Naive thymus-derived CD8-positive, alpha-beta T cell (primary cell): ENCODE results near the gene RAVER1. TPM values are rescaled to one million over a fixed set of nuclear protein-coding genes. Genes with fewer than 3 reads are reported as not detected.
A peak's percentile ranks its signal among the peaks of the same experiment; 100 is the strongest.

Experiments used
- ATAC-seq, 2 donors: fragments of 150-1000 bp; cut with Tn5 transposase in 1 of 2; sonication (Bioruptor Pico), chemical (Tn5 transposase) in 1 of 2; 1 replicate in 1 of 2; 2 replicates in 1 of 2; pipeline ENCODE4 v1.10.0; 2021; ENCODE audit warnings: mild to moderate bottlenecking in 2 of 2, moderate library complexity in 2 of 2
- POLR2A ChIA-PET: fragments of 350-600 bp; sonication (Branson Sonifier 250); formaldehyde crosslinking; loops from one replicate; lab custom pipeline; 2021; ENCODE audit warnings: antibody characterized with exemption; lab: Charles Lee
- DNase-seq, 10 donors: peaks; one replicate each; pipeline versions ENCODE4 v3.0.0 to v3.0.0-alpha.2; 2020 to 2022
- H3K27ac Mint-ChIP-seq, 10 donors: one replicate each; pipeline ENCODE4 v1.8.0; 2020 to 2022; ENCODE audit warnings: mild to moderate bottlenecking in 10 of 10, mixed read lengths in 10 of 10, moderate library complexity in 4 of 10, inconsistent platforms in 1 of 10
- H3K27me3 Mint-ChIP-seq, 5 donors: one replicate each; pipeline ENCODE4 v1.8.0; 2021 to 2022; ENCODE audit warnings: mixed read lengths in 5 of 5
- H3K36me3 Mint-ChIP-seq, 3 donors: one replicate each; pipeline ENCODE4 v1.8.0; 2020 to 2022; ENCODE audit warnings: mixed read lengths in 3 of 3, mild to moderate bottlenecking in 2 of 3, inconsistent platforms in 1 of 3
- H3K4me1 Mint-ChIP-seq, 4 donors: one replicate each; pipeline ENCODE4 v1.8.0; 2021 to 2022; ENCODE audit warnings: mixed read lengths in 4 of 4
- H3K4me3 Mint-ChIP-seq, 10 donors: one replicate each; pipeline ENCODE4 v1.8.0; 2020 to 2022; ENCODE audit warnings: mild to moderate bottlenecking in 10 of 10, mixed read lengths in 10 of 10, moderate library complexity in 6 of 10, inconsistent platforms in 1 of 10
- H3K9me3 Mint-ChIP-seq, 9 donors: one replicate each; pipeline ENCODE4 v1.8.0; 2020 to 2022; ENCODE audit warnings: mixed read lengths in 9 of 9, mild to moderate bottlenecking in 3 of 9, inconsistent platforms in 1 of 9, moderate library complexity in 1 of 9
- polyA plus RNA-seq, 3 donors: library from polyadenylated mRNA; unstranded; fragments of 300-500 nt; fragmentation: Illumina TruSeq; gene quantifications; one replicate each; pipeline ENCODE4 v1.2.3, GENCODE V29; 2021
- total RNA-seq, 8 experiments: library from RNA in 2 of 8; stranded (reverse) in 2 of 8; gene quantifications; one replicate each; pipeline ENCODE4 v1.2.3 and lab custom pipeline; 2021 to 2026

RAVER1 gene
- total and polyA plus RNA-seq, 5 experiments from 2014 or later = 11.2 to 55.8 (median 23.6) TPM

GRCh38 chr19:10315335-10316214 lies 17.8 kb downstream of the RAVER1 start, which contains the start of gene FDX2:
TSS of gene FDX2 (minus strand) at chr19:10316015. CDS start at chr19:10315996, 19 bp downstream.
- Mint-ChIP-seq H3K4me3 (peak within 1 kb of the TSS; percentile 83 to 93 (median 90)), H3K27me3 (no peaks in the 10 kb centered on the region), H3K27ac (peak within 1 kb of the TSS; percentile 71 to 97 (median 87)), H3K4me1 (peaks cover 4 to 24% (median 16%) of the 10 kb centered on the region in 4 donors), H3K9me3 (no peaks in the 10 kb centered on the region), H3K36me3 (peaks cover 0 to 44% (median 8%) of the 10 kb centered on the region in 3 donors)
- POLR2A ChIA-PET = interaction anchor here (0.5 to 1.6 kb wide), 6 partner anchors 26 to 81 kb away, joined by 3 to 7 read pairs (median 4); partner anchors contain the start of gene ICAM5
- ATAC-seq (peak; percentile 91 to 94), DNase-seq (peak; percentile 82 to 95 (median 87))

DNA sequence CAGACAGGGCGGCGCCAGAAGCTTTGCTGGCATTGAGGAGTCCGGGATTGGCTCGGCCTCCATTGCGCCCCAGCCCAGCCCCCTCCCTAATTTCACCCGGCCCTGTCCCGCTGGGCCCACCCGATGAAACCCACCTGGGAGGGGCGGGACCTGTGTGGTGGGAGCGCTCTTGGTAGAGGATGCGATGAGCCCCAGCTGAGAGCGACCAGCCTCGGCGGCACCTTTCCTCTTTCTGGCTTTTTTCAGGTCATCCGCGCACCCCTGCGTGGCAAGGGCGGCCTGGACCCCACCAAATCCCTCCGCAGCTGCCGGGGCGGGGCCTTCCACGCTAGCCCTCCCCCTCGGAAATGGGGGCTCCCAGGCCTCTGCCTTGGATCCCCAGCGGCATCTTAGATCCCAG lies 23.9 kb downstream of the RAVER1 start, which contains the start of gene ZGLP1:
Gene ZGLP1, minus strand, starts transcription at position 393 of the 400 bp plus-strand sequence.
- DNase-seq = no peak
- peaks cover 0 to 7% (median 2%) of the 10 kb centered on the region in 4 donors for H3K4me1 Mint-ChIP-seq
- POLR2A ChIA-PET = interaction anchor here (0.7 kb wide), 1 partner anchor 251 kb away, joined by 4 read pairs; no protein-coding TSS in a partner anchor

GRCh38 chr19:10306327-10306726 lies 27.0 kb downstream of the RAVER1 start:
- peaks cover 0 to 3% (median 0%) of the 10 kb centered on the region in 4 donors for H3K4me1 Mint-ChIP-seq
- peaks cover 0 to 8% (median 1%) of the 10 kb centered on the region in 3 donors for H3K36me3 Mint-ChIP-seq
- no peak for DNase-seq
- H3K27ac Mint-ChIP-seq = no peak overlapping the region
- POLR2A ChIA-PET = interaction anchor here (0.6 to 1.4 kb wide), 2 partner anchors 36 to 70 kb away, joined by 3 to 4 read pairs; partner anchors contain the start of gene ICAM1
- H3K9me3 Mint-ChIP-seq = no peaks in the 10 kb centered on the region
- no peak overlapping the region for H3K4me3 Mint-ChIP-seq
- ATAC-seq = no peak
- peaks cover 0 to 5% (median 3%) of the 10 kb centered on the region in 5 donors for H3K27me3 Mint-ChIP-seq

More for the DNA sequence above, 23.9 kb downstream of the RAVER1 start, which contains the start of gene ZGLP1:
- Mint-ChIP-seq H3K27me3 (no peaks in the 10 kb centered on the region), H3K9me3 (no peaks in the 10 kb centered on the region), H3K4me3 (no peak within 1 kb of the TSS), H3K36me3 (peaks cover 0 to 8% (median 0%) of the 10 kb centered on the region in 3 donors), H3K27ac (peak within 1 kb of the TSS in 1 of 10 donors; percentile 24)
- no peak for ATAC-seq

DNA sequence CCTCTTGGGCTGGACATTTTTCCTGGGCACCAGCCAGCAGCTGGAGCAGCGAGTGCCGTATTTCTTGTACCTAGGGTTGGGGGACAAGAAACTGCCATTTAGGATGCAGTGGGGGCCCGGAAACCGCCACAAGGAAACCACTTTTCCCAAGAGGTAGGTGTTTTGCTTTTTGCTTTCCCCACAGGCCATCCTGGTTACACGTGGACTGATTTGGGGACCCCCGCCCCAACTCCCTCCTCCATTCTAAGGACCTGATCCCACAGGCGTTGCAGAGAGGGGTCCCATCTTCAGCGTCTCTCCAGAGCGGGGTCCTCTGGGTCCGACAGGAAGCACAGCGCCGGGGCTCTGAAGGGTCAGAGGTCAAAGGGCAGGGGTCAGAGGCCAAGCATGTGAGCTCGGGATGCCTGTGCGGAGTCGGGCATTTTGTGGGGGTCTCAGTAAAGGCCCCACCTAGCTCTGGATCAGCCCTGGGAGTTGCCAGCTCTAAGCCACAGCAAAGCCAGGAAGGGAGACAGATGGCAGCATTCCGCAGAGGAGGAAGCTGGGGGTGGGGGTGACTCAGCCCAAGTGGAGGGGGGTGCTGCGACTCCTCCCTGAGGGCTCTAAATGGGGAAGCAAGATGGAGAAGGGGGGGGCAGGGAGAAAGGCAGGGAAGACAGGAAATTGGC lies 28.1 kb downstream of the RAVER1 start:
- DNase-seq = no peak
- no peak overlapping the region for H3K4me3 Mint-ChIP-seq
- no peaks in the 10 kb centered on the region for H3K9me3 Mint-ChIP-seq
- POLR2A ChIA-PET = interaction anchor here (0.6 to 1.4 kb wide), 2 partner anchors 35 to 192 kb away, joined by 4 to 5 read pairs; partner anchors contain the start of gene ICAM1
- no peak for ATAC-seq
- peaks cover 0 to 2% (median 1%) of the 10 kb centered on the region in 3 donors for H3K36me3 Mint-ChIP-seq
- peaks cover 0 to 6% (median 3%) of the 10 kb centered on the region in 5 donors for H3K27me3 Mint-ChIP-seq
- peaks cover 0 to 3% (median 0%) of the 10 kb centered on the region in 4 donors for H3K4me1 Mint-ChIP-seq
- H3K27ac Mint-ChIP-seq = no peak overlapping the region

GRCh38 chr19:10299545-10300458 lies 33.5 kb downstream of the RAVER1 start:
- DNase-seq (no peak), ATAC-seq (no peak)
- H3K27me3 Mint-ChIP-seq = peaks cover 4 to 16% (median 9%) of the 10 kb centered on the region in 5 donors
- H3K27ac Mint-ChIP-seq = no peak overlapping the region
- peaks cover 0 to 1% (median 0%) of the 10 kb centered on the region in 3 donors for H3K36me3 Mint-ChIP-seq
- no peaks in the 10 kb centered on the region for H3K9me3 Mint-ChIP-seq
- POLR2A ChIA-PET = no interaction called here
- peaks cover 7 to 15% (median 9%) of the 10 kb centered on the region in 4 donors for H3K4me1 Mint-ChIP-seq
- H3K4me3 Mint-ChIP-seq = no peak overlapping the region

GRCh38 chr19:10295847-10296591 lies 37.3 kb downstream of the RAVER1 start:
- Mint-ChIP-seq H3K27me3 (peaks cover 13 to 48% (median 23%) of the 10 kb centered on the region in 5 donors), H3K9me3 (peaks cover 0 to 2% (median 0%) of the 10 kb centered on the region in 9 donors), H3K4me3 (peak overlapping the region; percentile 65 to 91 (median 85)), H3K4me1 (peaks cover 16 to 44% (median 36%) of the 10 kb centered on the region in 4 donors), H3K36me3 (peaks cover 0 to 4% (median 0%) of the 10 kb centered on the region in 3 donors), H3K27ac (peak overlapping the region in 5 of 10 donors; percentile 18 to 80 (median 52))
- no peak for DNase-seq
- no peak for ATAC-seq
- POLR2A ChIA-PET = interaction anchor here (0.6 to 1.8 kb wide), 3 partner anchors 26 to 85 kb away, joined by 3 to 5 read pairs (median 4); partner anchors contain the start of gene TYK2

DNA sequence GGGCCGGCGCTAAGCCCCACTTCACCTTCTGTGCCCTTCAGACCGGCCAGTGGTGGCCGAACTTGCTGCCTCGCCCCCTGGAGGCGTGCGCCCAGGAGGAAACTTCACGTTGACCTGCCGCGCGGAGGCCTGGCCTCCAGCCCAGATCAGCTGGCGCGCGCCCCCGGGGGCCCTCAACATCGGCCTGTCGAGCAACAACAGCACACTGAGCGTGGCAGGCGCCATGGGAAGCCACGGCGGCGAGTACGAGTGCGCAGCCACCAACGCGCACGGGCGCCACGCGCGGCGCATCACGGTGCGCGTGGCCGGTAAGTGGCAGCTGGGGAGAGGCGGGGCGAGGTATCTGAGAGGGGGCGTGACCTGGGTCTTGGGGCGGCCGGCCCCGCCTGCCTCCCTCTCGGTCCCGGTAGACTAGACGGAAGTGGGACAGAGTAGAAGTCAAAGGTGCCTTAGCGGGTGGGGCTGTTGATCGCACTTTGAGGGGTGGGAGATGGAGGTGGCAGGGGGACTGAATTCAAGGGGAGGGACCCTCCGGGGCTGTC lies 38.0 kb downstream of the RAVER1 start:
- ATAC-seq (peak; percentile 60 to 61), DNase-seq (peak; percentile 46 to 81 (median 60))
- peak overlapping the region in 7 of 10 donors; percentile 18 to 80 (median 52) for H3K27ac Mint-ChIP-seq
- peak overlapping the region; percentile 65 to 91 (median 85) for H3K4me3 Mint-ChIP-seq
- H3K36me3 Mint-ChIP-seq = peaks cover 0 to 4% (median 0%) of the 10 kb centered on the region in 3 donors
- H3K27me3 Mint-ChIP-seq = peaks cover 16 to 54% (median 28%) of the 10 kb centered on the region in 5 donors
- peaks cover 0 to 2% (median 0%) of the 10 kb centered on the region in 9 donors for H3K9me3 Mint-ChIP-seq
- POLR2A ChIA-PET = interaction anchor here (0.6 to 1.8 kb wide), 3 partner anchors 25 to 85 kb away, joined by 3 to 5 read pairs (median 4); partner anchors contain the start of gene TYK2
- peaks cover 21 to 50% (median 42%) of the 10 kb centered on the region in 4 donors for H3K4me1 Mint-ChIP-seq

DNA sequence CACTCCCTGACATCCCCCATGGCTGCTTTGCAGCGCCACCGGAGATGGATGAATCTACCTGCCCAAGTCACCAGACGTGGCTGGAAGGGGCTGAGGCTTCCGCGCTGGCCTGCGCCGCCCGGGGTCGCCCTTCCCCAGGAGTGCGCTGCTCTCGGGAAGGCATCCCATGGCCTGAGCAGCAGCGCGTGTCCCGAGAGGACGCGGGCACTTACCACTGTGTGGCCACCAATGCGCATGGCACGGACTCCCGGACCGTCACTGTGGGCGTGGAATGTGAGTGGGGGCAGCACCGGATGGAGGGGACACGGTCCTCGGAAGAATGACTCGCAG lies 39.0 kb downstream of the RAVER1 start:
- POLR2A ChIA-PET = interaction anchor here (1.5 to 1.9 kb wide), 2 partner anchors 23 to 39 kb away, joined by 3 to 5 read pairs; partner anchors contain the start of genes ICAM1 and RAVER1
- Mint-ChIP-seq H3K4me3 (peak overlapping the region in 9 of 10 donors; percentile 4 to 91 (median 60)), H3K27me3 (peaks cover 16 to 61% (median 32%) of the 10 kb centered on the region in 5 donors), H3K4me1 (peaks cover 24 to 54% (median 49%) of the 10 kb centered on the region in 4 donors), H3K36me3 (peaks cover 0 to 4% (median 0%) of the 10 kb centered on the region in 3 donors), H3K9me3 (peaks cover 0 to 2% (median 0%) of the 10 kb centered on the region in 9 donors), H3K27ac (peak overlapping the region in 1 of 10 donors; percentile 18)
- DNase-seq (no peak), ATAC-seq (no peak)

- H3K4me3 Mint-ChIP-seq = peak overlapping the region; percentile 30 to 94 (median 84)
- peaks cover 26 to 59% (median 54%) of the 10 kb centered on the region in 4 donors for H3K4me1 Mint-ChIP-seq
- H3K36me3 Mint-ChIP-seq = peaks cover 0 to 4% (median 0%) of the 10 kb centered on the region in 3 donors
- POLR2A ChIA-PET = interaction anchor here (0.6 to 1.9 kb wide), 3 partner anchors 13 to 40 kb away, joined by 3 to 5 read pairs (median 4); partner anchors contain the start of genes ICAM1 and RAVER1
- DNase-seq = no peak
- ATAC-seq = no peak
- peaks cover 0 to 2% (median 0%) of the 10 kb centered on the region in 9 donors for H3K9me3 Mint-ChIP-seq
- H3K27me3 Mint-ChIP-seq = peaks cover 16 to 65% (median 34%) of the 10 kb centered on the region in 5 donors
- H3K27ac Mint-ChIP-seq = no peak overlapping the region
Measured at GRCh38 chr19:10293637-10294367, 39.5 kb downstream of the RAVER1 start.
